ENCODE measurements around the gene TUNAR.

Gene TUNAR

GRCh38 chr14:95901054-95901453, 24.4 kb downstream of the TUNAR start:
- Histone ChIP-seq H3K4me3 (ENCODE audit: low read length) (no peak overlapping the region), H3K4me1 (ENCODE audit: control insufficient read depth, insufficient read depth, low read length) (no peaks in the 10 kb centered on the region), H3K9ac (ENCODE audit: low read length) (no peak overlapping the region), H3K27me3 (ENCODE audit: control insufficient read depth, insufficient read depth, low read length) (no peaks in the 10 kb centered on the region), H3K36me3 (ENCODE audit: control insufficient read depth, insufficient read depth, low read length) (no peaks in the 10 kb centered on the region), H3K27ac (ENCODE audit: low read depth, low read length) (no peak overlapping the region)

DNA sequence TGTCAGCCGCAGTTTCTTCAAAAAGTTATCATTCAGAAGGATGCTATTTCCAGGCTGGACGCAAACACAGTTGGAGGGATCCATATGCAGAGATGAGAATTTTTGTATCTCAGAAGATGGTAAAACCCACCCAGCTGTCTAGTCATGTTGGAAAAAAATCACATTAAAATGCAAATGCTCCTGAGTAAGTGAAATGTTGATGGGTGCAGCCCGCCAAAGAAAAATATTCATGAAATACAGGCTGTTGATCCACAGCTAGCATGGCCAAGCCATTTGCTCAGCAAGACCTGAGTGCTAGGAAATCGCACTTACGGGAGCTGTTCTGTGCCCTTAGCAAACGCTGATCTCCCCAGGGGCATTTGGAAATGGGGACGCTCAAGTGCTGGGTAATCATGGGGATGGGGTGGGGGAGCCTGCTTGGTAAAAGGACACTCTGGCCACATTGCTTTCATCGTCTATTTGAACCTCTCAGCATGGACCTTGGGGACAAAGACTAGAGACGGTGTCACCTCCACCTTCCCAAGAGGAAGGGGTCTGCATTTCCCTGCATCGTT, 25.7 kb downstream of the TUNAR start:
- Histone ChIP-seq H3K27ac (ENCODE audit: low read depth, low read length) (no peak overlapping the region), H3K27me3 (ENCODE audit: control insufficient read depth, insufficient read depth, low read length) (no peaks in the 10 kb centered on the region), H3K4me3 (ENCODE audit: low read length) (no peak overlapping the region), H3K4me1 (ENCODE audit: control insufficient read depth, insufficient read depth, low read length) (no peaks in the 10 kb centered on the region), H3K9ac (ENCODE audit: low read length) (no peak overlapping the region), H3K36me3 (ENCODE audit: control insufficient read depth, insufficient read depth, low read length) (no peaks in the 10 kb centered on the region)

DNA sequence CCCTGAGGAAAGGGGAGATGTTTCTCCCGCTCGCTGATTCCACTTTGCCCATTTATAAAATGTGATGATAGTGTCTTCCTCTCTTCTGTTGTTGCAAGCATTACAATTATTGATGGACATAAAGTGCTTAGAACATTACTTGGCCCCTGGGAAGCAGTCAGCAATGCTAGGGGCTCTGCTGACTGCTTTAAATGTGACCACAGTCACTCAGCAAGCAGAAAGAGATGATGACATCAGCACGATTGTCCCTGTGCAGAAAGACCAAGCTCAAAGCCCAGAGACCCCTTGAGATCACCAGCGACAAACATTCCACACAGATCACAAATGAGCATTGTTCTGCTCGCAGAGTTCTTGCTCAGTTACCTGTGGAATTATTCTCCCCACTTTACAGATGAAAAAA, 26.5 kb downstream of the TUNAR start:
- Histone ChIP-seq H3K4me1 (ENCODE audit: control insufficient read depth, insufficient read depth, low read length) (no peaks in the 10 kb centered on the region), H3K9ac (ENCODE audit: low read length) (no peak overlapping the region), H3K4me3 (ENCODE audit: low read length) (no peak overlapping the region), H3K27me3 (ENCODE audit: control insufficient read depth, insufficient read depth, low read length) (no peaks in the 10 kb centered on the region), H3K27ac (ENCODE audit: low read depth, low read length) (no peak overlapping the region), H3K36me3 (ENCODE audit: control insufficient read depth, insufficient read depth, low read length) (no peaks in the 10 kb centered on the region)

- H3K27me3 ChIP-seq (ENCODE audit: control insufficient read depth, insufficient read depth, low read length): no peaks in the 10 kb centered on the region
- no peak overlapping the region for H3K27ac ChIP-seq (ENCODE audit: low read depth, low read length)
Observed at GRCh38 chr14:95903616-95904107, 27.0 kb downstream of the TUNAR start.

DNA sequence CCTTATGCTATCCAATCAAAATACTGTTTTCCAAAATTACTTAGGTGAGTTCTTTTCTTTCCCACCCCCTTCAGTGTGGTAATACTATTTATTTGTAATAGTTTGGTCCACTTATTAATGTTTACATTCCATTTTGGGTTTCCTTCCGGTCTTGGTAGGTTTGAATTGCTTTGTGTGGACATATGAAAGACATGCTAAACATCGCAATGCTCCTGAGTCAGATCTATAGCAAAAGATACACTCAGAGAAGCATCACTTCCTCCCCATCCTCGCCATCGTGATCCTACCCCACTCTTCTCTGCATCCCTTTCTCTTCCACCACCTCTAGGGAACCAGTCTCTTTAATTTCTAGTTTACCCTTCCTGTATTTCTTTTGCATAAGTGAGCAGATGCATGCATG, 30.0 kb downstream of the TUNAR start:
- Histone ChIP-seq H3K27me3 (ENCODE audit: control insufficient read depth, insufficient read depth, low read length) (no peaks in the 10 kb centered on the region), H3K27ac (ENCODE audit: low read depth, low read length) (no peak overlapping the region), H3K4me1 (ENCODE audit: control insufficient read depth, insufficient read depth, low read length) (no peaks in the 10 kb centered on the region), H3K9ac (ENCODE audit: low read length) (no peak overlapping the region), H3K36me3 (ENCODE audit: control insufficient read depth, insufficient read depth, low read length) (no peaks in the 10 kb centered on the region), H3K4me3 (ENCODE audit: low read length) (no peak overlapping the region)

More at GRCh38 chr14:95903616-95904107, 27.0 kb downstream of the TUNAR start:
- no peak overlapping the region for H3K9ac ChIP-seq (ENCODE audit: low read length)
- H3K36me3 ChIP-seq (ENCODE audit: control insufficient read depth, insufficient read depth, low read length): no peaks in the 10 kb centered on the region
- H3K4me3 ChIP-seq (ENCODE audit: low read length): no peak overlapping the region
- H3K4me1 ChIP-seq (ENCODE audit: control insufficient read depth, insufficient read depth, low read length): no peaks in the 10 kb centered on the region

- H3K36me3 ChIP-seq (ENCODE audit: control insufficient read depth, insufficient read depth, low read length): no peaks in the 10 kb centered on the region
- no peaks in the 10 kb centered on the region for H3K4me1 ChIP-seq (ENCODE audit: control insufficient read depth, insufficient read depth, low read length)
- H3K9ac ChIP-seq (ENCODE audit: low read length): no peak overlapping the region
- H3K27me3 ChIP-seq (ENCODE audit: control insufficient read depth, insufficient read depth, low read length): no peaks in the 10 kb centered on the region
- H3K4me3 ChIP-seq (ENCODE audit: low read length): no peak overlapping the region
- no peak overlapping the region for H3K27ac ChIP-seq (ENCODE audit: low read depth, low read length)
Observed at GRCh38 chr14:95910628-95911027, 34.0 kb downstream of the TUNAR start.

GRCh38 chr14:95911456-95911855, 34.8 kb downstream of the TUNAR start:
- H3K4me1 ChIP-seq (ENCODE audit: control insufficient read depth, insufficient read depth, low read length): no peaks in the 10 kb centered on the region
- no peak overlapping the region for H3K4me3 ChIP-seq (ENCODE audit: low read length)

GRCh38 chr14:95915330-95915729, 38.7 kb downstream of the TUNAR start:
- H3K27me3 ChIP-seq (ENCODE audit: control insufficient read depth, insufficient read depth, low read length): no peaks in the 10 kb centered on the region
- no peak overlapping the region for H3K9ac ChIP-seq (ENCODE audit: low read length)
- H3K4me1 ChIP-seq (ENCODE audit: control insufficient read depth, insufficient read depth, low read length): no peaks in the 10 kb centered on the region
- H3K27ac ChIP-seq (ENCODE audit: low read depth, low read length): no peak overlapping the region
- no peak overlapping the region for H3K4me3 ChIP-seq (ENCODE audit: low read length)
- H3K36me3 ChIP-seq (ENCODE audit: control insufficient read depth, insufficient read depth, low read length): no peaks in the 10 kb centered on the region

More at GRCh38 chr14:95911456-95911855, 34.8 kb downstream of the TUNAR start:
- Histone ChIP-seq H3K27me3 (ENCODE audit: control insufficient read depth, insufficient read depth, low read length) (no peaks in the 10 kb centered on the region), H3K36me3 (ENCODE audit: control insufficient read depth, insufficient read depth, low read length) (no peaks in the 10 kb centered on the region), H3K9ac (ENCODE audit: low read length) (no peak overlapping the region), H3K27ac (ENCODE audit: low read depth, low read length) (no peak overlapping the region)

DNA sequence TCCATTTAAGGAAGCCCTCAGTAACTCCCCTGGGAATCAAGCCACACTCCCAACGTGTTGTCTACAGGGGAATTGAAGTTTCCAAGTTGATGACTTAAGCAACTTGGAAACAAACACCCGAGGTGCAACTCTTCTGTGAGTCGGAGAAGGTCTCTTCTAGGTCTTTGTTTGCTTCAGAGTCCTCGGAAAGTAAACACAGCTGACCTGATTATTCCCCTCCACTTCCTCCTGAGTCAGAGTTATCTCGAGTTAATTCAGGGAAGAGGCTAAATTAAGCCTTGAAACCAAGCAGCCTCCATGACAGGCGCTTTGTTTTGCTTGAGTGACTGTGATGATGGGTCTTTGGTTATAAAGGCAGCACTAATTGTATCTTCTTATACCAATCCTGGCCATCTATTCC, 41.8 kb downstream of the TUNAR start:
- Histone ChIP-seq H3K4me1 (ENCODE audit: control insufficient read depth, insufficient read depth, low read length) (no peaks in the 10 kb centered on the region), H3K27ac (ENCODE audit: low read depth, low read length) (no peak overlapping the region), H3K9ac (ENCODE audit: low read length) (no peak overlapping the region), H3K4me3 (ENCODE audit: low read length) (no peak overlapping the region), H3K27me3 (ENCODE audit: control insufficient read depth, insufficient read depth, low read length) (no peaks in the 10 kb centered on the region), H3K36me3 (ENCODE audit: control insufficient read depth, insufficient read depth, low read length) (no peaks in the 10 kb centered on the region)

- Histone ChIP-seq H3K9ac (ENCODE audit: low read length) (no peak overlapping the region), H3K4me3 (ENCODE audit: low read length) (no peak overlapping the region), H3K4me1 (ENCODE audit: control insufficient read depth, insufficient read depth, low read length) (no peaks in the 10 kb centered on the region), H3K27ac (ENCODE audit: low read depth, low read length) (no peak overlapping the region), H3K36me3 (ENCODE audit: control insufficient read depth, insufficient read depth, low read length) (no peaks in the 10 kb centered on the region), H3K27me3 (ENCODE audit: control insufficient read depth, insufficient read depth, low read length) (no peaks in the 10 kb centered on the region)
Observed at GRCh38 chr14:95920769-95921438, 44.3 kb downstream of the TUNAR start.

GRCh38 chr14:95922080-95922479, 45.4 kb downstream of the TUNAR start:
- Histone ChIP-seq H3K27me3 (ENCODE audit: control insufficient read depth, insufficient read depth, low read length) (no peaks in the 10 kb centered on the region), H3K9ac (ENCODE audit: low read length) (no peak overlapping the region), H3K27ac (ENCODE audit: low read depth, low read length) (no peak overlapping the region), H3K4me3 (ENCODE audit: low read length) (no peak overlapping the region), H3K36me3 (ENCODE audit: control insufficient read depth, insufficient read depth, low read length) (no peaks in the 10 kb centered on the region), H3K4me1 (ENCODE audit: control insufficient read depth, insufficient read depth, low read length) (no peaks in the 10 kb centered on the region)

DNA sequence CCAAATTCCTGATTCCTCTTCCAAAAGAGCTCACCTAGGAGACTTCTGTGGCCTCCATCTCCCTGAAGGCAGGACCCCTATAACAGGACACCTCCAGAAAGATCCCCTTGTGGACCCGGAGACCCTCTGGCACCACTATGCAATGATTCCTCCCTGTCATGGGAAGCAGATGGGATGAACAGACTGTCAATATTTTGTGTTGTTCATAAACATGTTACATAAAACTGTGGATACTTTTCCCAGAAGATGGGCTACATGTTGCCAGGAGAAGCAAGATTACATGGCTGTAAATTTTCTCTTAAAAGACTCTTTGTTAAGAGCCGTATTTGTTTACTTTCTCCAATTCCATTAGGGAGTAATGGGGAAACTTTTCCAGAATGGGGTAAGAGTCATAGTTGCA, 52.1 kb downstream of the TUNAR start:
- Histone ChIP-seq H3K9ac (ENCODE audit: low read length) (no peak overlapping the region), H3K36me3 (ENCODE audit: control insufficient read depth, insufficient read depth, low read length) (no peaks in the 10 kb centered on the region), H3K27me3 (ENCODE audit: control insufficient read depth, insufficient read depth, low read length) (no peaks in the 10 kb centered on the region), H3K27ac (ENCODE audit: low read depth, low read length) (no peak overlapping the region), H3K4me1 (ENCODE audit: control insufficient read depth, insufficient read depth, low read length) (no peaks in the 10 kb centered on the region), H3K4me3 (ENCODE audit: low read length) (no peak overlapping the region)

GRCh38 chr14:95931384-95931783, 54.8 kb downstream of the TUNAR start:
- H3K4me3 ChIP-seq (ENCODE audit: low read length): no peak overlapping the region
- H3K27ac ChIP-seq (ENCODE audit: low read depth, low read length): no peak overlapping the region
- H3K4me1 ChIP-seq (ENCODE audit: control insufficient read depth, insufficient read depth, low read length): no peaks in the 10 kb centered on the region
- no peaks in the 10 kb centered on the region for H3K36me3 ChIP-seq (ENCODE audit: control insufficient read depth, insufficient read depth, low read length)
- H3K9ac ChIP-seq (ENCODE audit: low read length): no peak overlapping the region
- no peaks in the 10 kb centered on the region for H3K27me3 ChIP-seq (ENCODE audit: control insufficient read depth, insufficient read depth, low read length)
